Chondrocyte (in vitro differentiated cells): ENCODE results near the gene RAB44. TPM values are rescaled to one million over a fixed set of nuclear protein-coding genes. Genes with fewer than 3 reads are reported as not detected.

Experiments
- DNase-seq: peaks from one replicate; pipeline ENCODE4 v3.0.0; 2021; ENCODE audit warnings: mixed read lengths, low spot score
- H3K27ac Mint-ChIP-seq: one replicate; pipeline ENCODE4 v1.8.0; 2021; ENCODE audit warnings: mild to moderate bottlenecking, moderate library complexity, mixed read lengths; ENCODE audit not compliant: unreplicated experiment
- H3K27me3 Mint-ChIP-seq: 2 replicates; pipeline ENCODE4 v1.8.0; 2021; ENCODE audit warnings: low read depth, mixed read lengths
- H3K36me3 Mint-ChIP-seq: 2 replicates; pipeline ENCODE4 v1.8.0; 2021; ENCODE audit warnings: low read depth, mixed read lengths
- H3K4me1 Mint-ChIP-seq: 2 replicates; pipeline ENCODE4 v1.8.0; 2021; ENCODE audit warnings: low read depth, mild to moderate bottlenecking, mixed read lengths
- H3K4me3 Mint-ChIP-seq: one replicate; pipeline ENCODE4 v1.8.0; 2021; ENCODE audit warnings: mild to moderate bottlenecking, moderate library complexity, mixed read lengths; ENCODE audit not compliant: unreplicated experiment
- H3K9me3 Mint-ChIP-seq: 2 replicates; pipeline ENCODE4 v1.8.0; 2021; ENCODE audit warnings: low read depth, mixed read lengths
- total RNA-seq: library from RNA; stranded (reverse); gene quantifications from 3 replicates; pipeline ENCODE4 v1.2.1, GENCODE V29; 2021
- TF ChIP-seq, protein P1 (sequence below): fragments of 200-600 bp; sonication (generic); IDR thresholded peaks from 2 replicates; pipeline ENCODE4 v1.5.0; 2021; ENCODE audit warnings: antibody characterized with exemption, mild to moderate bottlenecking, moderate library complexity

Gene RAB44
- total RNA-seq, 1 donor from 2014 or later, result not detected

DNA sequence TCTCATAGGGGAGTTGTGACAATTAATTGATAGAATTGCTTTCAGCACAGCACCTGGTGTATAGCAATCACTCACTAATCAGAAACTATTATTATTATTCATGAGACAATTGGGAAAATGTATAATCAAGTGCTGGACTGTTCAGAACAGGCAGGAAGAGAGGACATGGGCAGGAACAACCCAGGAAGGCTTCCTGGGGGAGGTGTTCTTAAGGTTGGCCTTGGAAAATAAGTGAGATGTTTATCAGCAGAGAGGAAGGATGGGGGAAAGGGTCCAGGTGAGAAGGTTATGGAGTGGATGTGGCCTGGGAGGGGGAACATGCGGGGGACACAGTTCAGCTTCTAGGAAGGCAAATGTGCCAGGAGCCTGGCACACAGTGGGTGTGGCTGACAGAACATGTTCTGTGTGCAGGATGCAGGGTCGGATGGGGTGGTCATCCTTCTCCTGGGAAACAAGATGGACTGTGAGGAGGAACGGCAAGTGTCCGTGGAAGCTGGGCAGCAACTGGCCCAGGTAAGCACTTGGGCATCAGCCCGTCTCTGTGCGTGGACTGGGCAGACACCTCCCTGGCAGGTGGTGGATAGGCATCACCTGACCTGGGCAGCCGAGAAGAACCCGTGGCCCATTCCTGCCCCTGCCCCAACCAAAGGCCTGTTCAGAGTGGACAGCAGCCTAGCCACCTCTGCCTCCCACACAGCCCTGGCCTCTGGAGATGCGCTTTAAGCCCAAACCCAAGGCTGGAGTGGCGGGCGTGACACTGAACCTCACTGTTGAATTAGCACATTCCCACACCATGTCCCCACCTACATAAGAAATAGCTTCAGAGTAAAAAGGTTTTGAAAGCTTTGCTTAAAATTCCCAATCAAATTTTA, 30.9 kb downstream of the RAB44 start:
- Mint-ChIP-seq H3K4me3 (no peak overlapping the region), H3K9me3 (no peaks in the 10 kb centered on the region), H3K36me3 (no peaks in the 10 kb centered on the region), H3K27ac (peak overlapping the region; percentile 18), H3K4me1 (peaks cover 34% of the 10 kb centered on the region), H3K27me3 (no peaks in the 10 kb centered on the region)
- DNase-seq, result peak; percentile 63
- TF ChIP-seq, protein P1, sequence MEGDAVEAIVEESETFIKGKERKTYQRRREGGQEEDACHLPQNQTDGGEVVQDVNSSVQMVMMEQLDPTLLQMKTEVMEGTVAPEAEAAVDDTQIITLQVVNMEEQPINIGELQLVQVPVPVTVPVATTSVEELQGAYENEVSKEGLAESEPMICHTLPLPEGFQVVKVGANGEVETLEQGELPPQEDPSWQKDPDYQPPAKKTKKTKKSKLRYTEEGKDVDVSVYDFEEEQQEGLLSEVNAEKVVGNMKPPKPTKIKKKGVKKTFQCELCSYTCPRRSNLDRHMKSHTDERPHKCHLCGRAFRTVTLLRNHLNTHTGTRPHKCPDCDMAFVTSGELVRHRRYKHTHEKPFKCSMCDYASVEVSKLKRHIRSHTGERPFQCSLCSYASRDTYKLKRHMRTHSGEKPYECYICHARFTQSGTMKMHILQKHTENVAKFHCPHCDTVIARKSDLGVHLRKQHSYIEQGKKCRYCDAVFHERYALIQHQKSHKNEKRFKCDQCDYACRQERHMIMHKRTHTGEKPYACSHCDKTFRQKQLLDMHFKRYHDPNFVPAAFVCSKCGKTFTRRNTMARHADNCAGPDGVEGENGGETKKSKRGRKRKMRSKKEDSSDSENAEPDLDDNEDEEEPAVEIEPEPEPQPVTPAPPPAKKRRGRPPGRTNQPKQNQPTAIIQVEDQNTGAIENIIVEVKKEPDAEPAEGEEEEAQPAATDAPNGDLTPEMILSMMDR, result no peak

DNA sequence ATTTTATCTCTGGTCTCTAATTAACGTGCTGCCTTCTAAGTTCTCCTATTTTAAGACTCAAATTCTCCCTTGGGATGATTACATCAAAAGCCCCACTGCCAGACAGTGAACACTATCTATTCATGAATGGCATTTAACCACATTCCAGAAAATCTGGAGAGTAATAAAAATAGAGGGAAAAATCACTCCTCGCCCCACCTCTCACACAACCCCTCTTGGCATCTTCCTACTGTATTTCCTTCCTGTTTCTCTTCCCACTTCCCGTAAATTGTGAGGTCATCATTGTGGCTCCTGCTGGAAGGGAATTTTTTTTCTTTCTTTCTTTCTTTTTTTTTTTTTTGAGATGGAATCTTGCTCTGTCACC, 31.5 kb downstream of the RAB44 start:
- no peak overlapping the region for H3K4me3 Mint-ChIP-seq

DNA sequence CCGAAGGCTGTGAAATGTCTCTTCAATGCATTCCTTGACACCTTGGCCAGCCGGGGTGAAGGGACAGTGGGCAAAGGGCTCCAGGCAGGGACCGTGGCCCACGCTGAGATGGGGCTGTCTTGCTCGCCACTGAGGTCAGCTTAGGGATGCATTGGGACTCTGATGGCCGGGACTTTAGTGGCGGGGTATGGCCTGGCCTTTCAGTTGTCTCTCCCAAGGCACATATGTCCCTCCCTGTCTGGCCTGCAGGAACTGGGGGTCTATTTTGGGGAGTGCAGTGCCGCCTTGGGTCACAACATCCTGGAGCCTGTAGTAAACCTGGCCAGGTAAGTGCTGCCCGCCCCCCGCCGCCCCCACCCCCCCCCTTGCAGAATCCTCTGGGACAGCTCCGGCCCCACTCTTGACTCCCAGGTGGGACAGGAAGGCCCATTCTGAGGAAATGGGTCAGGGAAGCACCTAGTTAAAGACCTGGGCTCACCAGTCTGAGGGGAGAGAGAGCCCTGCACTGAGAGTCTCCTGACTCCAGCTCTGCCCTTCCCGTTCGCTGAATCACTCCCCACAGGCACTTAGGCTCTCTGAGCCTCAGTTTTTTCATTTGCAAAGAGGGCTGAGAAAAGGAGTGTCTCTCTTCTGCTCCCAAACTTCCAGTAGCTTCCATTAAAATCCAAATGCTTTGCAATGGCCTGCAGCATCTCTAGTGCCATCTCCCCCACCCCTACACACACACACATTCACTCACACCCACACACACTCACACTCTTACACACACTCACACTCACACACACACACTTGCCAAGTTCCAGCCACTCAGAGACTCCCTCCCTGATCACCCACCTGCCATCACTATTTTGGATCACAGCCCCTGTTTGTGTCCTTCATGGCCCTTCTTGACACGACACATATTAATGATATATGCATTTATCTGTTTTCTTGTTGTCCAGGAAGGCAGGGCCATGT, 33.1 kb downstream of the RAB44 start:
- no peaks in the 10 kb centered on the region for H3K27me3 Mint-ChIP-seq
- H3K36me3 Mint-ChIP-seq, result no peaks in the 10 kb centered on the region
- H3K9me3 Mint-ChIP-seq, result no peaks in the 10 kb centered on the region
- TF ChIP-seq, protein P1, result no peak
- H3K4me3 Mint-ChIP-seq, result no peak overlapping the region
- DNase-seq, result peak; percentile 60
- peaks cover 43% of the 10 kb centered on the region for H3K4me1 Mint-ChIP-seq
- no peak overlapping the region for H3K27ac Mint-ChIP-seq

More for the DNA sequence above, 31.5 kb downstream of the RAB44 start:
- no peaks in the 10 kb centered on the region for H3K9me3 Mint-ChIP-seq
- no peaks in the 10 kb centered on the region for H3K36me3 Mint-ChIP-seq
- H3K27me3 Mint-ChIP-seq, result no peaks in the 10 kb centered on the region
- H3K27ac Mint-ChIP-seq, result peak overlapping the region; percentile 13
- no peak for DNase-seq
- TF ChIP-seq, protein P1, result no peak
- H3K4me1 Mint-ChIP-seq, result peaks cover 34% of the 10 kb centered on the region

DNA sequence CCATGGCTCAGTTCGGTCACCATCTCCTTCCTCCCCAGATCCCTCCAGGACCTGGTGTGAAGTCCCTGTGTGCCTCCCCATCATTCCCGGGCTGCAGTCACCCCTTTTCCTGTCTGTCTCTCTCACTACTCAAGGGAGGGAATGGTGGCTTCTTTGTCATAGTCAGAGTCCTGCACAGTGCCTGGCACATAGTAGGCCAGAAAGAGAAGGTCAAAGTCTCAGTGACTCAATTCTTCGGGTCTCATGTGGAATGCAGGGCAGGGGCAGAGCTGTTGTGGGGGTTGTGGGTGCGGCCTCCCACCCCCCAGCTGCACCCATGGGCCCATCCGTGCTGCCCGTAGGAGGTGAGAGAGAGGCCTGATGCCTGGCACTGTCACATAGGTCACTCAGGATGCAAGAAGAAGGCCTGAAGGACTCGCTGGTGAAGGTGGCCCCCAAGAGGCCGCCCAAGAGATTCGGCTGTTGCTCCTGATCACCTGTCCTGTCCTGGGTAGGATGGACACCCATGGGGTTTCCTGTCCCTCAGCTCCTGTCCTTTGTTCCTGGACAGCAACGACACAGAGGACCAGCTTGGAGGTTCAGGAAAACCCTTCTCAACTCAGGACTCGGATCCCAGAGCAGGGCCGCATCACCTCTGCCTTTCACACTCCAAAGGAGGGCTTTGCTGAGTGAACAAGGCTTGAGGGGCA, 34.1 kb downstream of the RAB44 start:
- no peaks in the 10 kb centered on the region for H3K9me3 Mint-ChIP-seq

More for the DNA sequence above, 34.1 kb downstream of the RAB44 start:
- TF ChIP-seq, protein P1, result no peak
- peak; percentile 47 for DNase-seq
- no peaks in the 10 kb centered on the region for H3K36me3 Mint-ChIP-seq
- no peak overlapping the region for H3K27ac Mint-ChIP-seq
- H3K4me3 Mint-ChIP-seq, result no peak overlapping the region
- no peaks in the 10 kb centered on the region for H3K27me3 Mint-ChIP-seq
- H3K4me1 Mint-ChIP-seq, result peaks cover 38% of the 10 kb centered on the region
